Endothelial cell of umbilical vein (primary cell): Measurements from ENCODE around the gene BARX1. TPM values are rescaled to one million over a fixed set of nuclear protein-coding genes. Genes with fewer than 3 reads are reported as not detected.

Experiments
- BruUV-seq: library from RNA; stranded (reverse); fragments of 400-500 nt; replicated peaks from 2 replicates; lab custom pipeline; 2021; lab: Mats Ljungman, UMichigan
- CTCF ChIA-PET: fragments of 300-600, 350-600 bp; sonication (Branson Sonifier 250); formaldehyde crosslinking; loops from one replicate; lab custom pipeline; 2021; ENCODE audit warnings: antibody characterized with exemption, inconsistent platforms; lab: Charles Lee
- POLR2A ChIA-PET: fragments of 300-600, 350-600 bp; sonication (Branson Sonifier 250); formaldehyde crosslinking; loops from one replicate; lab custom pipeline; 2021; ENCODE audit warnings: antibody characterized with exemption, inconsistent platforms; lab: Charles Lee
- DNase-seq: peaks from one replicate; pipeline ENCODE4 v3.0.0-alpha.2; 2011; ENCODE audit warnings: low read depth, low spot score
- FAIRE-seq: peaks from 2 replicates; lab custom pipeline; 2011; peaks lifted over from hg19 to GRCh38; lab: Jason Lieb, UNC
- H2AFZ ChIP-seq: 2 replicates; pipeline ENCODE4 v1.6.0; 2012; ENCODE audit warnings: low read depth, low read length, control low read depth, inconsistent platforms
- H3K27ac ChIP-seq: 2 replicates; pipeline ENCODE4 v1.5.1; 2011; ENCODE audit warnings: low read depth, mild to moderate bottlenecking, control low read depth, low read length, moderate library complexity; ENCODE audit not compliant: insufficient read depth
- H3K27me3 ChIP-seq, 2 experiments: 2 replicates each; pipeline versions ENCODE4 v1.6.0 to v1.6.1; 2011; ENCODE audit warnings: low read length in 2 of 2, mixed read lengths in 1 of 2; ENCODE audit not compliant: control insufficient read depth in 2 of 2, insufficient read depth in 2 of 2
- H3K36me3 ChIP-seq, 2 experiments: 2 replicates in 1 of 2; 3 replicates in 1 of 2; pipeline ENCODE4 v1.5.1; 2011; ENCODE audit warnings: low read length in 2 of 2, mild to moderate bottlenecking in 1 of 2, moderate library complexity in 1 of 2; ENCODE audit not compliant: control insufficient read depth in 2 of 2, insufficient read depth in 2 of 2; ENCODE audit errors: extremely low read depth in 1 of 2
- H3K4me1 ChIP-seq: 3 replicates; pipeline ENCODE4 v1.5.1; 2011; ENCODE audit warnings: mild to moderate bottlenecking, low read length; ENCODE audit not compliant: control insufficient read depth, insufficient read depth; ENCODE audit errors: extremely low read depth
- H3K4me2 ChIP-seq: 2 replicates; pipeline ENCODE4 v1.6.1; 2011; ENCODE audit warnings: low read length, control low read depth, mixed read lengths; ENCODE audit not compliant: insufficient read depth
- H3K4me3 ChIP-seq, 3 experiments: fragments of 200-600 bp in 1 of 3; sonication (generic), shearing (Covaris generic) in 1 of 3; replicated peaks in 1 of 3; 2 replicates each; pipeline ENCODE4 v1.5.1; 2011 to 2016; ENCODE audit warnings: control low read depth in 3 of 3, low read length in 3 of 3, mild to moderate bottlenecking in 2 of 3, inconsistent platforms in 1 of 3, low read depth in 1 of 3, moderate library complexity in 1 of 3; ENCODE audit not compliant: insufficient read depth in 1 of 3
- H3K79me2 ChIP-seq: 2 replicates; pipeline ENCODE4 v1.6.0; 2012; ENCODE audit warnings: low read length, inconsistent platforms; ENCODE audit not compliant: control insufficient read depth, insufficient read depth
- H3K9ac ChIP-seq: replicated peaks from 2 replicates; pipeline ENCODE3; 2011; ENCODE audit warnings: low read length, control low read depth; ENCODE audit not compliant: insufficient read depth; ENCODE audit errors: extremely low read depth
- H3K9me1 ChIP-seq: replicated peaks from 3 replicates; pipeline ENCODE4 v1.6.0; 2011; ENCODE audit warnings: mild to moderate bottlenecking, low read length; ENCODE audit not compliant: control insufficient read depth, insufficient read depth; ENCODE audit errors: extremely low read depth
- H3K9me3 ChIP-seq: replicated peaks from 2 replicates; pipeline ENCODE4 v1.5.1; 2012; ENCODE audit warnings: low read length, inconsistent platforms; ENCODE audit not compliant: control insufficient read depth, insufficient read depth
- H4K20me1 ChIP-seq: replicated peaks from 2 replicates; pipeline ENCODE3; 2011; ENCODE audit warnings: mild to moderate bottlenecking, low read length; ENCODE audit not compliant: control insufficient read depth, insufficient read depth; ENCODE audit errors: extremely low read depth
- EZH2 ChIP-seq: IDR thresholded peaks from 2 replicates; pipeline ENCODE4 v1.6.1; 2012; ENCODE audit warnings: borderline replicate concordance, low read depth, mild to moderate bottlenecking, moderate library complexity, low read length, inconsistent platforms; ENCODE audit not compliant: severe bottlenecking
- FOS ChIP-seq: IDR thresholded peaks from 2 replicates; pipeline ENCODE4 v1.6.1; 2011; ENCODE audit warnings: mild to moderate bottlenecking, low read length, moderate library complexity, borderline replicate concordance; ENCODE audit not compliant: insufficient read depth
- GATA2 ChIP-seq: IDR thresholded peaks from 2 replicates; pipeline ENCODE4 v1.7.0; 2011; ENCODE audit warnings: low read depth, mild to moderate bottlenecking, moderate library complexity, mixed read lengths, low read length; ENCODE audit not compliant: insufficient read length, insufficient read depth
- JUN ChIP-seq: IDR thresholded peaks from 2 replicates; pipeline ENCODE4 v1.6.1; 2011; ENCODE audit warnings: borderline replicate concordance, low read depth; ENCODE audit not compliant: insufficient read length, insufficient read depth
- MYC ChIP-seq: IDR thresholded peaks from one replicate; pipeline ENCODE4 v1.6.1; 2011; ENCODE audit warnings: mild to moderate bottlenecking, low read depth, low read length
- POLR2A ChIP-seq: IDR thresholded peaks from 2 replicates; pipeline ENCODE4 v1.6.1; 2012; ENCODE audit warnings: low read depth, mild to moderate bottlenecking, control low read depth, low read length
- POLR2AphosphoS5 ChIP-seq: IDR thresholded peaks from 2 replicates; pipeline ENCODE4 v1.6.1; 2012; ENCODE audit warnings: low read depth, mild to moderate bottlenecking, control low read depth, low read length, moderate library complexity; ENCODE audit not compliant: insufficient read depth
- dilution Hi-C: fragments of 300-500 bp; cut with MboI; formaldehyde crosslinking; loops from one replicate; pipeline ENCODE4 v1.15.0; 2019; ENCODE audit warnings: low sequenced_read_pairs; ENCODE audit not compliant: extremely low pct_ligation_motif_present
- intact Hi-C: fragments of 100-400 bp; cut with micrococcal nuclease; formaldehyde crosslinking; loops from one replicate; pipeline ENCODE4 v1.10.0; 2022
- polyA plus RNA-seq, 4 experiments: library from polyadenylated mRNA; depleted of rRNA in 3 of 4; stranded (reverse) in 3 of 4; unstranded in 1 of 4; fragments of >200 nt; gene quantifications; 2 replicates each; pipeline versions ENCODE4 v1.2.1 to v1.2.3, GENCODE V29; 2011 to 2012; ENCODE audit warnings: missing spikeins in 1 of 4
- total RNA-seq: library from RNA; stranded (reverse); gene quantifications from 2 replicates; pipeline ENCODE4 v1.2.3, GENCODE V29; 2021
- TF ChIP-seq, protein P1 (sequence below): IDR thresholded peaks from 2 replicates; pipeline ENCODE4 v1.6.1; 2011; ENCODE audit not compliant: insufficient read depth, insufficient read length
- TF ChIP-seq, protein P2 (sequence below), 2 donors: IDR thresholded peaks; 1 replicate in 1 of 2; 2 replicates in 1 of 2; pipeline ENCODE4 v1.5.1; 2011; ENCODE audit warnings: low read length in 2 of 2, mild to moderate bottlenecking in 2 of 2, moderate library complexity in 2 of 2, control low read depth in 1 of 2, inconsistent platforms in 1 of 2, low read depth in 1 of 2; ENCODE audit not compliant: insufficient read depth in 1 of 2; ENCODE audit errors: extremely low read depth in 1 of 2

The BARX1 gene
- total and polyA plus RNA-seq, 2 donors (not counting 3 experiments of a cell fraction or from before 2014, with no cell fraction given) = not detected

DNA sequence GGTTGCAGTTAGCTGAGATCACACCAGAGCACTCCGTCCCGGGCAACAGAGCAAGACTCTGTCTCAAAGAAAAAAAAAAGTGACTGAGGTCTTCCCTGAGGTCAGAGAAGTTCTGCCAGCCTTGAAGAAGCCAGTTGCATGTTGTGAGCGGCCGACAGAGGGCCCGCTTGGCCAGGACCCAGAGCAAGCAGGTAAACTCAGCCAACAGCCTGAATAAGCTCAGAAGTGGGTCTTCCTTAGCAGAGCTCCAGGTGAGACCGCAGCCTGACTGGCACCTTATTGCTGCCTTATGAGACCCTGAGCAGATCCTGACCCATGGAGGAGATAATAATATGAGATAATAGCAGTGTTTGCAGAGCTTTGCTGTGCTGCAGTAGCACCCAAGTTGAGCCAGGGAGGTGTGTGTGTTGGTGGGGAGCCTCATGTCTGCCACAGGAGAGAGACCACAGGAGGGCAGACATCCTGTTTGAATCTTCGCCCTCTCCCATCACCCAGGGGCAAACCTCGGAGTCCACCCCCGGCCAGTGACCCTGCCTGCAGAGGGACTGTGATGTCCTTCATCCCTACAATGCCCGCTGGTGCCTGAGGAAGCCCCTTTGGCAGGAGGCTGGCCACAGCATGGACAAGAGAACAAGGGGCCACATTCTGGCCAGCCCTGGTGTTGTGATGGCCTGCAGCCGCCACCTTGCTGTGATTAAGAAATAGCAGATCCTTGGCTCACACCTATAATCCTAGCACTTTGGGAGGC is 10.8 kb upstream of the BARX1 start:
- TF ChIP-seq POLR2A (no peak), JUN (no peak), MYC (no peak), GATA2 (no peak), EZH2 (no peak), POLR2AphosphoS5 (no peak), FOS (no peak)
- TF ChIP-seq, protein P1, sequence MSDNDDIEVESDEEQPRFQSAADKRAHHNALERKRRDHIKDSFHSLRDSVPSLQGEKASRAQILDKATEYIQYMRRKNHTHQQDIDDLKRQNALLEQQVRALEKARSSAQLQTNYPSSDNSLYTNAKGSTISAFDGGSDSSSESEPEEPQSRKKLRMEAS = no peak
- TF ChIP-seq, protein P2, sequence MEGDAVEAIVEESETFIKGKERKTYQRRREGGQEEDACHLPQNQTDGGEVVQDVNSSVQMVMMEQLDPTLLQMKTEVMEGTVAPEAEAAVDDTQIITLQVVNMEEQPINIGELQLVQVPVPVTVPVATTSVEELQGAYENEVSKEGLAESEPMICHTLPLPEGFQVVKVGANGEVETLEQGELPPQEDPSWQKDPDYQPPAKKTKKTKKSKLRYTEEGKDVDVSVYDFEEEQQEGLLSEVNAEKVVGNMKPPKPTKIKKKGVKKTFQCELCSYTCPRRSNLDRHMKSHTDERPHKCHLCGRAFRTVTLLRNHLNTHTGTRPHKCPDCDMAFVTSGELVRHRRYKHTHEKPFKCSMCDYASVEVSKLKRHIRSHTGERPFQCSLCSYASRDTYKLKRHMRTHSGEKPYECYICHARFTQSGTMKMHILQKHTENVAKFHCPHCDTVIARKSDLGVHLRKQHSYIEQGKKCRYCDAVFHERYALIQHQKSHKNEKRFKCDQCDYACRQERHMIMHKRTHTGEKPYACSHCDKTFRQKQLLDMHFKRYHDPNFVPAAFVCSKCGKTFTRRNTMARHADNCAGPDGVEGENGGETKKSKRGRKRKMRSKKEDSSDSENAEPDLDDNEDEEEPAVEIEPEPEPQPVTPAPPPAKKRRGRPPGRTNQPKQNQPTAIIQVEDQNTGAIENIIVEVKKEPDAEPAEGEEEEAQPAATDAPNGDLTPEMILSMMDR (IDR thresholded peaks at IDR 0.05; ENCODE audit: extremely low read depth in 1 of 2, insufficient read depth in 1 of 2, low read depth in 1 of 2, low read length in 2 of 2) = no peak
- H4K20me1 ChIP-seq = no peaks in the 10 kb centered on the region
- intact Hi-C loops = no loop called here
- no peaks in the 10 kb centered on the region for H3K4me1 ChIP-seq
- CTCF ChIA-PET = interaction anchor here (1.7 to 8.0 kb wide), 2 partner anchors 247 to 284 kb away, joined by 3 to 154 read pairs; no protein-coding TSS in a partner anchor
- H3K27me3 ChIP-seq = peaks cover 11 to 13% of the 10 kb centered on the region in 2 experiments
- H2AFZ ChIP-seq = no peak overlapping the region
- no peaks in the 10 kb centered on the region for H3K79me2 ChIP-seq
- FAIRE-seq (no peak), DNase-seq (no peak)
- H3K27ac ChIP-seq = no peak overlapping the region
- H3K9me3 ChIP-seq = no peaks in the 10 kb centered on the region
- H3K9ac ChIP-seq = no peak overlapping the region
- no peaks in the 10 kb centered on the region for H3K36me3 ChIP-seq
- no peaks in the 10 kb centered on the region for H3K9me1 ChIP-seq
- H3K4me3 ChIP-seq = no peak overlapping the region
- POLR2A ChIA-PET = no interaction called here
- no TSS peak for BruUV-seq
- no peak overlapping the region for H3K4me2 ChIP-seq
- dilution Hi-C loops = no loop called here
